ENCODE measurements around the gene APOD. TPM values are rescaled to one million over a fixed set of nuclear protein-coding genes. Genes with fewer than 3 reads are reported as not detected.

Gene APOD
- total and polyA plus RNA-seq, 2 of the 8 experiments (the other 6 are each of a cell fraction or from before 2014, with no cell fraction given), result not detected

- TF ChIP-seq CHD7 (IDR thresholded peaks at IDR 0.05; ENCODE audit: insufficient replicate concordance, low read length), result no peak
- no peak for TF ChIP-seq CTCF (IDR thresholded peaks at IDR 0.05; ENCODE audit: control extremely low read depth in 1 of 3, insufficient read depth in 1 of 3, low read depth in 1 of 3, low read length in 3 of 3)
- TF ChIP-seq BCL11A (IDR thresholded peaks at IDR 0.05; ENCODE audit: low read depth in 2 of 2, low read length in 2 of 2), result no peak
- no peak for TF ChIP-seq HDAC2 (IDR thresholded peaks at IDR 0.05; ENCODE audit: borderline replicate concordance in 1 of 2, low read depth in 2 of 2, low read length in 2 of 2)
- no peak for TF ChIP-seq POU5F1 (IDR thresholded peaks at IDR 0.05; ENCODE audit: low read depth, low read length)
- TF ChIP-seq CBX8 (IDR thresholded peaks at IDR 0.05; ENCODE audit: borderline replicate concordance, low read depth, low read length), result no peak
- no peak for TF ChIP-seq EGR1 (IDR thresholded peaks at IDR 0.05; ENCODE audit: borderline replicate concordance, low read depth, low read length)
- TF ChIP-seq ASH2L (IDR thresholded peaks at IDR 0.05; ENCODE audit: low read length), result no peak
These were observed 34.8 kb downstream of the APOD start (continued) for GRCh38 chr3:195548987-195549386.
